ENCODE measurements around the gene LPP. TPM values are rescaled to one million over a fixed set of nuclear protein-coding genes. Genes with fewer than 3 reads are reported as not detected.
"Not testable (repeated sequence)": the region's sequence is repeated elsewhere in the genome, so short reads cannot be mapped to it uniquely, and the experiment has no call there.

The LPP gene
- total RNA-seq, 6 donors from 2014 or later, result 86.0 to 196 (median 160) TPM

DNA sequence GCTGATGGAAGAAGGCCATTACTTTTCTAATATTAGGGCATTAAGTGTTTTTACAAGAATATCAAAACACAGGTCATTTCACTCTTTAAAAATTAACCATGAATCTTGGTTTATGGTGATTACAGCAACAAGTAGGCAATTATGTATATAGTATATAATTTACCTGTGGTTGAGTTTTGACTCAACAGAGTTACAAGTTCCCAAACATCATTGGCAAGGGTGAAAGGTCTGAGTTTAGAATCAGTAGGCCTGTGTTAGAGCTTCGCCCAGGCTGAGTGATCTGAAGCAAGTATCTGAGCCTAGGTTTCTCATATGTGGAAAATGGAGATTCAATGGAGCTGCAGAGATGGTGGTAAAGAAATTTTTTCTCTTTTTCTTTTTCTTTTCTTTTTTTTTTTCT, 25.1 kb upstream of the LPP start:
- Histone ChIP-seq H3K4me3 (no peak overlapping the region), H3K36me3 (no peaks in the 10 kb centered on the region), H3K4me1 (peaks cover 0 to 3% (median 0%) of the 10 kb centered on the region in 4 donors), H3K27me3 (no peaks in the 10 kb centered on the region), H3K9me3 (no peaks in the 10 kb centered on the region), H3K27ac (no peak overlapping the region)
- DNase-seq, result no peak
- WGBS, 2 donors, result 48 to 90% methylated on average over 1 of the region's 1 CpG
- no peak for TF ChIP-seq POLR2A (IDR thresholded peaks at IDR 0.05)
- TF ChIP-seq, protein P1, sequence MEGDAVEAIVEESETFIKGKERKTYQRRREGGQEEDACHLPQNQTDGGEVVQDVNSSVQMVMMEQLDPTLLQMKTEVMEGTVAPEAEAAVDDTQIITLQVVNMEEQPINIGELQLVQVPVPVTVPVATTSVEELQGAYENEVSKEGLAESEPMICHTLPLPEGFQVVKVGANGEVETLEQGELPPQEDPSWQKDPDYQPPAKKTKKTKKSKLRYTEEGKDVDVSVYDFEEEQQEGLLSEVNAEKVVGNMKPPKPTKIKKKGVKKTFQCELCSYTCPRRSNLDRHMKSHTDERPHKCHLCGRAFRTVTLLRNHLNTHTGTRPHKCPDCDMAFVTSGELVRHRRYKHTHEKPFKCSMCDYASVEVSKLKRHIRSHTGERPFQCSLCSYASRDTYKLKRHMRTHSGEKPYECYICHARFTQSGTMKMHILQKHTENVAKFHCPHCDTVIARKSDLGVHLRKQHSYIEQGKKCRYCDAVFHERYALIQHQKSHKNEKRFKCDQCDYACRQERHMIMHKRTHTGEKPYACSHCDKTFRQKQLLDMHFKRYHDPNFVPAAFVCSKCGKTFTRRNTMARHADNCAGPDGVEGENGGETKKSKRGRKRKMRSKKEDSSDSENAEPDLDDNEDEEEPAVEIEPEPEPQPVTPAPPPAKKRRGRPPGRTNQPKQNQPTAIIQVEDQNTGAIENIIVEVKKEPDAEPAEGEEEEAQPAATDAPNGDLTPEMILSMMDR (IDR thresholded peaks at IDR 0.05), result no peak
- no peak for TF ChIP-seq POLR2AphosphoS5 (IDR thresholded peaks at IDR 0.05)
- no peak for TF ChIP-seq EP300 (IDR thresholded peaks at IDR 0.05)
- ATAC-seq (ENCODE audit: low FRiP score in 2 of 2), result no peak

DNA sequence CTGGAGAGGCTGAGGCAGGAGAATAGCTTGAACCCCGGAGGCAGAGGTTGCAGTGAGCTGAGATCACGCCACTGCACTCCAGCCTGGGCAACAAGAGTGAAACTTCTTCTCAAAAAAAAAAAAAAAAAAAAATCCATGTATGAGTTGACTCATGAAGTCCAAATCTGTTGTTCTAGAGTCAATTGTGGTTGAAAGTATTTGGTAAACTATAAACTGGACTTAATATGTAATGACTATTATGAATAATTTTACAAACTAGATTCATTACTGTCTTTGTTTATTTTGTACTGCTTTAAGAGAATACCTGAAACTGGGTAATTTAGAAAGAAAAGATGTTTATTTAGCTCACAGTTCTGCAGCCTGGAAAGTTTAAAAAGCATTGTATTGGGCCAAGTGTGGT, 22.9 kb upstream of the LPP start:
- not testable (repeated sequence) for H3K27me3 ChIP-seq; ATAC-seq (ENCODE audit: low FRiP score in 2 of 2); H3K27ac ChIP-seq; H3K9me3 ChIP-seq; H3K36me3 ChIP-seq; H3K4me1 ChIP-seq; H3K4me3 ChIP-seq; DNase-seq
- 89 to 97% methylated on average over 2 of the region's 2 CpGs for WGBS, 2 donors

DNA sequence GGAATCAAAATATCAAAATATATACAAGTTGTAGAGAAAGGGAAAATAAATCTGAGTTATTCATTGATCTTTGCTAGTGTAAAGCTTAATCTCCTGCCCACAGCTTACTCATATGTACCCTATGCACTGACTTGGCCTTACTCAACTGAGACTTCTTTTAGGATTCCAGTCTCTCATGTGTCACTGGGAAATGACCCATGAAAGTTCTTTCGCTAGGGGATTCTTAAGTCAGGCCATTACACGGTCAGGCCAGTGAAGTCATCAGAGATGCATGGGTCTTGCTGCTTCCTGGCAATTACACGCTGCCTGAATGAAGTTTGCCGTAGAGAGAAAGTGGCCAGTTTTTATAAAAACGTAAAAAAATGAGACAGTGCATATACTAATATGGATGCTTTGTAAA, 20.7 kb upstream of the LPP start:
- 88 to 94% methylated on average over 5 of the region's 5 CpGs for WGBS, 2 donors
- Histone ChIP-seq H3K36me3 (no peaks in the 10 kb centered on the region), H3K27me3 (no peaks in the 10 kb centered on the region), H3K4me1 (peaks cover 0 to 5% (median 0%) of the 10 kb centered on the region in 4 donors), H3K27ac (no peak overlapping the region), H3K4me3 (no peak overlapping the region), H3K9me3 (no peaks in the 10 kb centered on the region)
- no peak for DNase-seq
- TF ChIP-seq, protein P1 (IDR thresholded peaks at IDR 0.05), result no peak
- TF ChIP-seq EP300 (IDR thresholded peaks at IDR 0.05) (no peak), POLR2A (IDR thresholded peaks at IDR 0.05) (no peak), POLR2AphosphoS5 (IDR thresholded peaks at IDR 0.05) (no peak)
- ATAC-seq (ENCODE audit: low FRiP score in 2 of 2), result peak in 1 of 2 donors; percentile 61

DNA sequence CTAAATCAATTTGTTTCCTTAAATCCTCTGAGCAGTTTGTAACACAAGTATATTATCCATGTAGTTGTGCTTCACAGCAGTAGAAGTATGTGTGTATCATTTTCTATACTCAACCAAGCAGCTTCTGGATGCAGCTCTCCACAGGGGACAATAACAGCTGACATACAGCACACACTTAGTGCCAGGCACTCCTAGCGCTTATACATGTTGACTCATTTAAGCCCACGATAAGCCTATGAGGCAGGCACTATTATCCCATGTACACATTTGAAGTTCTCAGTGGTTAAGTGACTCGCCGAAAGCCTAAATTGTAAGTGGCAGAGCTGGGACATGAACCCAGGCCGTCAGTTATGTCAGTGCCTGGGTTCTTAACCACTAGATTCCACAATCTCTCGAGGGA, 20.3 kb upstream of the LPP start:
- H3K36me3 ChIP-seq, result no peaks in the 10 kb centered on the region
- WGBS, 2 donors, result 90 to 94% methylated on average over 4 to 6 of the region's 6 CpGs
- no peak overlapping the region for H3K4me3 ChIP-seq
- peaks cover 0 to 5% (median 0%) of the 10 kb centered on the region in 4 donors for H3K4me1 ChIP-seq
- DNase-seq (no peak), ATAC-seq (ENCODE audit: low FRiP score in 2 of 2) (no peak)
- no peaks in the 10 kb centered on the region for H3K9me3 ChIP-seq
- no peak for TF ChIP-seq POLR2A (IDR thresholded peaks at IDR 0.05)
- TF ChIP-seq POLR2AphosphoS5 (IDR thresholded peaks at IDR 0.05), result no peak
- TF ChIP-seq EP300 (IDR thresholded peaks at IDR 0.05), result no peak
- TF ChIP-seq, protein P1 (IDR thresholded peaks at IDR 0.05), result no peak
- H3K27ac ChIP-seq, result no peak overlapping the region
- H3K27me3 ChIP-seq, result no peaks in the 10 kb centered on the region

DNA sequence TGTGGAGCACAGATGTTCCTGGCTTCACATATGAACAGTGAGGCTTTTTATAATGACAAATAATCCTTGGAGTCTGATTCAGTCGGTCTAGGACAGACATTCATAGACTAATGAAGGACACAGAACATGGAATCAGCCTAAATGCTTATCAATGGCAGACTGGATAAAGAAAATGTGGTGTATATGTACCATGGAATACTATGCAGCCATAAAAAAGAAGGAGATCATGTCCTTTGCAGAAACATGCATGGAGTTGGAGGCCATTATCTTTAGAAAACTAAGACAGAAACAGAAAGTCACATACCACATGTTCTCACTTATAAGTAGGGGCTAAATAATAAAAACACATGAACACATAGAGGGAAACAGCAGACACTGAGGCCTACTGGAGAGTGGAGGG, 19.9 kb upstream of the LPP start:
- H3K4me1 ChIP-seq, result peaks cover 0 to 2% (median 0%) of the 10 kb centered on the region in 4 donors
- DNase-seq (no peak), ATAC-seq (ENCODE audit: low FRiP score in 2 of 2) (no peak)
- H3K4me3 ChIP-seq, result no peak overlapping the region
- TF ChIP-seq EP300 (IDR thresholded peaks at IDR 0.05), result no peak
- no peak for TF ChIP-seq POLR2AphosphoS5 (IDR thresholded peaks at IDR 0.05)
- no peaks in the 10 kb centered on the region for H3K27me3 ChIP-seq
- H3K27ac ChIP-seq, result no peak overlapping the region
- WGBS, 2 donors, result 79 to 94% methylated on average over 1 of the region's 1 CpG
- no peaks in the 10 kb centered on the region for H3K36me3 ChIP-seq
- H3K9me3 ChIP-seq, result no peaks in the 10 kb centered on the region

DNA sequence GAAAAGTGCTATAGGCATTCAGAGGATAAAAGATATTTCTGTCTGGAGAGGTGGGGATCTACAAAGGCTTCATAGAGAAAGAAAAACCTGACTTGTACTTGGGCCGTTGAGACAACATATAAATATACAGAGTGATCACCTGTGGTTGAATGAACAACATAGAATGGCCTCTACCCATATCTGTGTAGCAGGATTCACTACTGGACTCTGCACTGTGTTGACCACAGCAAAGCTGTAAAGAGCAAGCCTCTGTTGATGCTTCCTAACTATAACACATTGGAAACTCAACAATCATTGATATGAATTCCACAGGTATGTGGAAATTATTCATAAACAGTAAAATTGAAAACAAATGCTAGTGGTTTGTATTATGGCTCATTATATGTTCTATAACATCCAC, 19.1 kb upstream of the LPP start:
- no peak for ATAC-seq (ENCODE audit: low FRiP score in 2 of 2)
- Histone ChIP-seq H3K27me3 (no peaks in the 10 kb centered on the region), H3K4me3 (no peak overlapping the region), H3K9me3 (no peaks in the 10 kb centered on the region), H3K27ac (no peak overlapping the region), H3K4me1 (peaks cover 0 to 2% (median 0%) of the 10 kb centered on the region in 4 donors), H3K36me3 (no peaks in the 10 kb centered on the region)
- no peak for DNase-seq
- TF ChIP-seq, protein P1 (IDR thresholded peaks at IDR 0.05), result no peak
- no peak for TF ChIP-seq POLR2A (IDR thresholded peaks at IDR 0.05)
- TF ChIP-seq EP300 (IDR thresholded peaks at IDR 0.05), result no peak
- TF ChIP-seq POLR2AphosphoS5 (IDR thresholded peaks at IDR 0.05), result no peak
- WGBS, 2 donors, result 90 to 94% methylated on average over 1 of the region's 1 CpG
